ENCODE results near the gene PGRMC1.

PGRMC1 gene

DNA sequence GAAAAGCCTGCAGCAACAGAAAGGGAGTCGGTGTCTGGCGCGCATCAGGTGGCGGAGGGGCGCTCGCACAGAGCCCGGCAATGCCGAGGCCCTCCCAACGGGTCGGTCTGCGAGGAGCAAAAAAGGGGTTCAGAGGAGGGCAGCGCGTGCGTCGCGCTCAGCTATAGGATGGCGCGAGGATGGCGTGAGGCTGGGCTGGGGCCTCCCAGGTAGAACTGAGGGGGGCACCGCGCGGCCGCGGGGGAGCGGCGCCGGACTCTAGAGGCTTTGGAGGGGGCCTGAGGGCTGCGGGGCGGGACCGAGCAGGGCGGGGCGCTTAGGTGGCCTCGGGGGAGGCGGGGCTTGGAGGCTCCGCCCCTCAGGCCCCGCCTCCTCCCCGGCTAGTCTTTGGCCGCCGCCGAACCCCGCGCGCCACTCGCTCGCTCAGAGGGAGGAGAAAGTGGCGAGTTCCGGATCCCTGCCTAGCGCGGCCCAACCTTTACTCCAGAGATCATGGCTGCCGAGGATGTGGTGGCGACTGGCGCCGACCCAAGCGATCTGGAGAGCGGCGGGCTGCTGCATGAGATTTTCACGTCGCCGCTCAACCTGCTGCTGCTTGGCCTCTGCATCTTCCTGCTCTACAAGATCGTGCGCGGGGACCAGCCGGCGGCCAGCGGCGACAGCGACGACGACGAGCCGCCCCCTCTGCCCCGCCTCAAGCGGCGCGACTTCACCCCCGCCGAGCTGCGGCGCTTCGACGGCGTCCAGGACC, at the start of gene PGRMC1 (continued):
- TF ChIP-seq, protein P1, sequence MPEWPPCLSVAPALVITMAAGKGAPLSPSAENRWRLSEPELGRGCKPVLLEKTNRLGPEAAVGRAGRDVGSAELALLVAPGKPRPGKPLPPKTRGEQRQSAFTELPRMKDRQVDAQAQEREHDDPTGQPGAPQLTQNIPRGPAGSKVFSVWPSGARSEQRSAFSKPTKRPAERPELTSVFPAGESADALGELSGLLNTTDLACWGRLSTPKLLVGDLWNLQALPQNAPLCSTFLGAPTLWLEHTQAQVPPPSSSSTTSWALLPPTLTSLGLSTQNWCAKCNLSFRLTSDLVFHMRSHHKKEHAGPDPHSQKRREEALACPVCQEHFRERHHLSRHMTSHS (tag by site-specific recombination; IDR thresholded peaks at IDR 0.05): no peak
- TF ChIP-seq ZNF660 (tag by site-specific recombination; IDR thresholded peaks at IDR 0.05): 0 out of 2 replicates have a peak, but pooled peaks have one; percentile 64
- no peak for TF ChIP-seq ZNF48 (tag by site-specific recombination; IDR thresholded peaks at IDR 0.05)
- peak; percentile 55; the same call in 1 of the 2 replicates for TF ChIP-seq ZNF121 (tag by site-specific recombination; IDR thresholded peaks at IDR 0.05)
- no peak for TF ChIP-seq ZNF837 (tag by site-specific recombination; IDR thresholded peaks at IDR 0.05)
- no peak for TF ChIP-seq ZNF184 (tag by site-specific recombination; IDR thresholded peaks at IDR 0.05)
- TF ChIP-seq ZBTB1 (tag by site-specific recombination; IDR thresholded peaks at IDR 0.05): no peak
- no peak for TF ChIP-seq ZNF114 (tag by site-specific recombination; IDR thresholded peaks at IDR 0.05)
- TF ChIP-seq ZNF335 (tag by site-specific recombination; conservative IDR thresholded peaks at IDR 0.05): peak; percentile 94
- peak; percentile 63 for TF ChIP-seq SP2 (tag by site-specific recombination; IDR thresholded peaks at IDR 0.05)
- TF ChIP-seq SCRT1 (tag by site-specific recombination; IDR thresholded peaks at IDR 0.05; ENCODE audit: borderline replicate concordance): peak; percentile 79
- no peak for TF ChIP-seq ZNF701 (tag by site-specific recombination; IDR thresholded peaks at IDR 0.05)
- peak; percentile 47; the same call in 1 of the 2 replicates for TF ChIP-seq ZNF501 (tag by site-specific recombination; IDR thresholded peaks at IDR 0.05)
- no peak for TF ChIP-seq IKZF3 (tag by site-specific recombination; IDR thresholded peaks at IDR 0.05)
- no peak for TF ChIP-seq ZNF571 (tag by site-specific recombination; IDR thresholded peaks at IDR 0.05)
- peak; percentile 98 for TF ChIP-seq GLIS1 (tag by site-specific recombination; IDR thresholded peaks at IDR 0.05)
- TF ChIP-seq ZNF549 (tag by site-specific recombination; IDR thresholded peaks at IDR 0.05): no peak
- no peak for TF ChIP-seq ZNF302 (tag by site-specific recombination; IDR thresholded peaks at IDR 0.05; ENCODE audit: low read depth)
- TF ChIP-seq, protein P2, sequence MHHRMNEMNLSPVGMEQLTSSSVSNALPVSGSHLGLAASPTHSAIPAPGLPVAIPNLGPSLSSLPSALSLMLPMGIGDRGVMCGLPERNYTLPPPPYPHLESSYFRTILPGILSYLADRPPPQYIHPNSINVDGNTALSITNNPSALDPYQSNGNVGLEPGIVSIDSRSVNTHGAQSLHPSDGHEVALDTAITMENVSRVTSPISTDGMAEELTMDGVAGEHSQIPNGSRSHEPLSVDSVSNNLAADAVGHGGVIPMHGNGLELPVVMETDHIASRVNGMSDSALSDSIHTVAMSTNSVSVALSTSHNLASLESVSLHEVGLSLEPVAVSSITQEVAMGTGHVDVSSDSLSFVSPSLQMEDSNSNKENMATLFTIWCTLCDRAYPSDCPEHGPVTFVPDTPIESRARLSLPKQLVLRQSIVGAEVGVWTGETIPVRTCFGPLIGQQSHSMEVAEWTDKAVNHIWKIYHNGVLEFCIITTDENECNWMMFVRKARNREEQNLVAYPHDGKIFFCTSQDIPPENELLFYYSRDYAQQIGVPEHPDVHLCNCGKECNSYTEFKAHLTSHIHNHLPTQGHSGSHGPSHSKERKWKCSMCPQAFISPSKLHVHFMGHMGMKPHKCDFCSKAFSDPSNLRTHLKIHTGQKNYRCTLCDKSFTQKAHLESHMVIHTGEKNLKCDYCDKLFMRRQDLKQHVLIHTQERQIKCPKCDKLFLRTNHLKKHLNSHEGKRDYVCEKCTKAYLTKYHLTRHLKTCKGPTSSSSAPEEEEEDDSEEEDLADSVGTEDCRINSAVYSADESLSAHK (tag by site-specific recombination; IDR thresholded peaks at IDR 0.05): no peak
- TF ChIP-seq ZBTB21 (tag by site-specific recombination; IDR thresholded peaks at IDR 0.05): no peak
- TF ChIP-seq ZNF555 (tag by site-specific recombination; conservative IDR thresholded peaks at IDR 0.05): no peak
- no peak for TF ChIP-seq GLI2 (tag by site-specific recombination; IDR thresholded peaks at IDR 0.05; ENCODE audit: borderline replicate concordance, low read depth)
- 0 out of 2 replicates have a peak, but pooled peaks have one; percentile 77 for TF ChIP-seq YY1 (tag by site-specific recombination; IDR thresholded peaks at IDR 0.05)
- TF ChIP-seq ZNF776 (tag by site-specific recombination; IDR thresholded peaks at IDR 0.05; ENCODE audit: borderline replicate concordance): no peak
- TF ChIP-seq ZSCAN16 (tag by site-specific recombination; IDR thresholded peaks at IDR 0.05): no peak
- TF ChIP-seq, protein P3, sequence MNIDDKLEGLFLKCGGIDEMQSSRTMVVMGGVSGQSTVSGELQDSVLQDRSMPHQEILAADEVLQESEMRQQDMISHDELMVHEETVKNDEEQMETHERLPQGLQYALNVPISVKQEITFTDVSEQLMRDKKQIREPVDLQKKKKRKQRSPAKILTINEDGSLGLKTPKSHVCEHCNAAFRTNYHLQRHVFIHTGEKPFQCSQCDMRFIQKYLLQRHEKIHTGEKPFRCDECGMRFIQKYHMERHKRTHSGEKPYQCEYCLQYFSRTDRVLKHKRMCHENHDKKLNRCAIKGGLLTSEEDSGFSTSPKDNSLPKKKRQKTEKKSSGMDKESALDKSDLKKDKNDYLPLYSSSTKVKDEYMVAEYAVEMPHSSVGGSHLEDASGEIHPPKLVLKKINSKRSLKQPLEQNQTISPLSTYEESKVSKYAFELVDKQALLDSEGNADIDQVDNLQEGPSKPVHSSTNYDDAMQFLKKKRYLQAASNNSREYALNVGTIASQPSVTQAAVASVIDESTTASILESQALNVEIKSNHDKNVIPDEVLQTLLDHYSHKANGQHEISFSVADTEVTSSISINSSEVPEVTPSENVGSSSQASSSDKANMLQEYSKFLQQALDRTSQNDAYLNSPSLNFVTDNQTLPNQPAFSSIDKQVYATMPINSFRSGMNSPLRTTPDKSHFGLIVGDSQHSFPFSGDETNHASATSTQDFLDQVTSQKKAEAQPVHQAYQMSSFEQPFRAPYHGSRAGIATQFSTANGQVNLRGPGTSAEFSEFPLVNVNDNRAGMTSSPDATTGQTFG (tag by site-specific recombination; IDR thresholded peaks at IDR 0.05; ENCODE audit: borderline replicate concordance): no peak
- no peak for TF ChIP-seq ZNF157 (tag by site-specific recombination; IDR thresholded peaks at IDR 0.05)
- no peak for TF ChIP-seq ZNF423 (tag by site-specific recombination; IDR thresholded peaks at IDR 0.05)
- TF ChIP-seq, protein P4, sequence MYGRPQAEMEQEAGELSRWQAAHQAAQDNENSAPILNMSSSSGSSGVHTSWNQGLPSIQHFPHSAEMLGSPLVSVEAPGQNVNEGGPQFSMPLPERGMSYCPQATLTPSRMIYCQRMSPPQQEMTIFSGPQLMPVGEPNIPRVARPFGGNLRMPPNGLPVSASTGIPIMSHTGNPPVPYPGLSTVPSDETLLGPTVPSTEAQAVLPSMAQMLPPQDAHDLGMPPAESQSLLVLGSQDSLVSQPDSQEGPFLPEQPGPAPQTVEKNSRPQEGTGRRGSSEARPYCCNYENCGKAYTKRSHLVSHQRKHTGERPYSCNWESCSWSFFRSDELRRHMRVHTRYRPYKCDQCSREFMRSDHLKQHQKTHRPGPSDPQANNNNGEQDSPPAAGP (tag by site-specific recombination; IDR thresholded peaks at IDR 0.05): no peak
- TF ChIP-seq ZNF366 (tag by site-specific recombination; conservative IDR thresholded peaks at IDR 0.05): 0 out of 2 replicates have a peak, but pooled peaks have one; percentile 14
- no peak for TF ChIP-seq ZNF133 (tag by site-specific recombination; IDR thresholded peaks at IDR 0.05)
- TF ChIP-seq ZFP69B (tag by site-specific recombination; IDR thresholded peaks at IDR 0.05): no peak
- no peak for TF ChIP-seq ZNF548 (tag by site-specific recombination; IDR thresholded peaks at IDR 0.05)
- TF ChIP-seq ZNF175 (tag by site-specific recombination; IDR thresholded peaks at IDR 0.05): no peak
- TF ChIP-seq ZNF529 (tag by site-specific recombination; IDR thresholded peaks at IDR 0.05; ENCODE audit: insufficient replicate concordance): no peak
- no peak for TF ChIP-seq ZNF843 (tag by site-specific recombination; IDR thresholded peaks at IDR 0.05)
